ENCODE measurements around the gene MCRIP1. TPM values are rescaled to one million over a fixed set of nuclear protein-coding genes. Genes with fewer than 3 reads are reported as not detected.

The MCRIP1 gene
- total RNA-seq, 2 experiments from 2014 or later: 55.1 to 56.5 TPM

DNA sequence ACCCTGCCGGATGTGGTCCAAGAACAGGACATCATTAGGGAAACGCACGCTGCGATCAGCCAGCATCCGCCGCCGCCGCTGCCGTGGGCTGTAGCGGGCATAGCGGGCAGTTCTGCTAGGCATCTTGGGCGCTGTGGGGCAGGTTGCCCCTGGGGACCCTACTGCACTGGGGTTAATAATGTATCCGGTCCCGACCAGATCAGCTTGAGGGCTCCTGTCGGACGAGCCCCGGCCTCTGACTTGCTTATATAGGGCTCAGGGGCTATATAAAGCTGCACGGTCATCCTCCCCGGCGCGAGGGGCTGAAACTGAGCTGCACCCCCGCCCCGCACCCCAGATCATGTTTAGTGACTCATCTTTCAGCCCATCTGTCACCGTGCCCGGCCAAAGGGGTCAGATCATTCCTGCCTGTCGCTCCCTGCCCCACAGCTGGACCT lies 1.8 kb upstream of the MCRIP1 start, which contains the start of gene PPP1R27:
TSS of gene PPP1R27 (minus strand) at position 220 of the 437 bp plus-strand sequence. CDS start at position 123, 97 bp downstream.
- ChIA-PET CTCF (interaction anchor here (1.2 kb wide), 1 partner anchor 35 kb away, joined by 3 read pairs; no protein-coding TSS in a partner anchor), POLR2A (interaction anchor here (1.6 to 2.5 kb wide), 2 partner anchors 8 to 17 kb away, joined by 8 to 11 read pairs; no protein-coding TSS in a partner anchor)
- peaks cover 3% of the 10 kb centered on the region for H3K36me3 Mint-ChIP-seq (ENCODE audit: low read depth)
- peak within 1 kb of the TSS; percentile 88 for H3K4me3 Mint-ChIP-seq
- peaks cover 20% of the 10 kb centered on the region for H3K4me1 Mint-ChIP-seq (ENCODE audit: low read depth)
- DNase-seq (no peak), ATAC-seq (no peak)
- peak within 1 kb of the TSS; percentile 91 for H3K27ac Mint-ChIP-seq
- intact Hi-C loops (cut with micrococcal nuclease): no loop called here
- H3K27me3 Mint-ChIP-seq: no peaks in the 10 kb centered on the region
- TF ChIP-seq, protein P1, sequence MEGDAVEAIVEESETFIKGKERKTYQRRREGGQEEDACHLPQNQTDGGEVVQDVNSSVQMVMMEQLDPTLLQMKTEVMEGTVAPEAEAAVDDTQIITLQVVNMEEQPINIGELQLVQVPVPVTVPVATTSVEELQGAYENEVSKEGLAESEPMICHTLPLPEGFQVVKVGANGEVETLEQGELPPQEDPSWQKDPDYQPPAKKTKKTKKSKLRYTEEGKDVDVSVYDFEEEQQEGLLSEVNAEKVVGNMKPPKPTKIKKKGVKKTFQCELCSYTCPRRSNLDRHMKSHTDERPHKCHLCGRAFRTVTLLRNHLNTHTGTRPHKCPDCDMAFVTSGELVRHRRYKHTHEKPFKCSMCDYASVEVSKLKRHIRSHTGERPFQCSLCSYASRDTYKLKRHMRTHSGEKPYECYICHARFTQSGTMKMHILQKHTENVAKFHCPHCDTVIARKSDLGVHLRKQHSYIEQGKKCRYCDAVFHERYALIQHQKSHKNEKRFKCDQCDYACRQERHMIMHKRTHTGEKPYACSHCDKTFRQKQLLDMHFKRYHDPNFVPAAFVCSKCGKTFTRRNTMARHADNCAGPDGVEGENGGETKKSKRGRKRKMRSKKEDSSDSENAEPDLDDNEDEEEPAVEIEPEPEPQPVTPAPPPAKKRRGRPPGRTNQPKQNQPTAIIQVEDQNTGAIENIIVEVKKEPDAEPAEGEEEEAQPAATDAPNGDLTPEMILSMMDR (IDR thresholded peaks at IDR 0.05): no peak
- no peaks in the 10 kb centered on the region for H3K9me3 Mint-ChIP-seq

DNA sequence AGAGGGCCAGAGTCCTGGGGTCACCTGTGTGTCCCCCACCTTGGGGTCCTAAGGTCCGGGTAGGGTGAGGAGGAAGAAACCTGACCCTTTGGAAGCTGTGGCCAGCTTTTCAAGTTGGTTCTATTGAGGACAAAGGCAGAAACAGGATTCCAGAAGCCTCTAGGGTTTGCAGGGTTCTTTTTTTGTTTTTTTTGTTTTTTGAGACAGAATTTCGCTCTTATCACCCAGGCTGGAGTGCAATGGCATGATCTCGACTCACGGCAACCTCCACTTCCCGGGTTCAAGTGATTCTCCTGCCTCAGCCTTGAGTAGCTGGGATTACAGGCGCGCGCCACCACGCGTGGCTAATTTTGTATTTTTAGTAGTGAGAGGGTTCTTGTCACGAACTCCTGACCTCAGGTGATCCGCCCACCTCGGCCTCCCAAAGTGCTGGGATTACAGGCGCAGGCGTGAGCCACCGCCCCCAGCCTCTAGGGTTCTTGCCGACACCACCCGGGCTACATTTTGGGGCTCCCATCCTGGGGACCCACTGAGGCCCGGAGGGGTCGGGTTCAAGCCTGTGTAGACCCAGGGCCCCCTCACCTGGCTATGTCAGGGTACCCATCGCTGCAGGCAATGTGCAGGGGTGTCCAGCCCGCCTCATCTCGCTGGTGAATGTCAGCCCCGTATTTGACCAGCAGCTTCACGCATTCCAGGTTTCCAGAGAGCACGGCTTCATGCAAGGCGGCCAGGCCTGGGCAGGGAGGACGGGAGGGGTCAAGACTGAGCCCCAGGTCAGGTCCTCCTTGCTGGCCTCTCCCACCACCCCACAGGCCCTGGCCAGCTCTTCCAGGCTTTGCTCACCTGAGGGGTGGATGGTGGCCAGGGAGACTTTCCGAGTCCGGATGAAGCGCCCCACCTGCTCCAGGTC lies 1.1 kb upstream of the MCRIP1 start:
- ATAC-seq: no peak
- peaks cover 3% of the 10 kb centered on the region for H3K36me3 Mint-ChIP-seq (ENCODE audit: low read depth)

DNA sequence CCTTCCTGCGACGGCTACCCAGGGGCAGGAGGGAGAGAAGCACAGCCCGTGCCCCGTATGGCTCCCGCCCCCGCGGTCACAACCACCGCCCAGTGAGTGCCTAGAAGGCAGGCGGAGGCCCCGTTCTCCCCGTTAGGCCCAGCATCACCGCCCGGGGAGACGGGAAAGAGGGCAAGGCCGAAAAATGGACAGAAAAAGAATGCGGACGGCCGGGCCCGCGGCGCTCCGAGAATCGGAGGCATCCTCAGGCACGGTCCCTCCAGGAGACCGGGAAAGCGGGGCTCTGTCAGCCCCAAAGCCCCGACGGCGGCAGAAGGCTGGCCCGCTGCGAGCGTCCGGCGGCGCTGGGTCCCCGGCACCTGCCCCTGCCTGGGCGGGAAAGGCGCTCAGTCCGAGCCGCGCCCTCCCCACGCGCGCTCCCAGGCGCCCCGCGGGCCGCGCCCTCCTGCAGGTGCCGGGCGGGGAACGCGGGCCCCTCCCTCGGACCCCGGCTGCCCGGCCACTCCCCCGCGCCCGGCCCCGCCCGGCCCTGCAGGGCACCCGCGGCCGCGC lies 407 bp downstream of the MCRIP1 start:
- no peaks in the 10 kb centered on the region for H3K27me3 Mint-ChIP-seq
- CTCF ChIA-PET: no interaction called here

More for the DNA sequence above, 1.1 kb upstream of the MCRIP1 start:
- H3K4me1 Mint-ChIP-seq (ENCODE audit: low read depth): peaks cover 23% of the 10 kb centered on the region
- ChIA-PET POLR2A (interaction anchor here (0.6 to 2.8 kb wide), 12 partner anchors 9 to 464 kb away, joined by 3 to 14 read pairs (median 5); partner anchors contain the start of genes ARHGDIA and MRPL12), CTCF (interaction anchor here (1.0 to 1.2 kb wide), 2 partner anchors 36 to 100 kb away, joined by 3 read pairs; no protein-coding TSS in a partner anchor)
- no peaks in the 10 kb centered on the region for H3K9me3 Mint-ChIP-seq
- H3K4me3 Mint-ChIP-seq: peak overlapping the region; percentile 88
- no peaks in the 10 kb centered on the region for H3K27me3 Mint-ChIP-seq
- H3K27ac Mint-ChIP-seq: peak overlapping the region; percentile 91
- TF ChIP-seq, protein P1 (IDR thresholded peaks at IDR 0.05): no peak
- DNase-seq: no peak
- intact Hi-C loops (cut with micrococcal nuclease): no loop called here

DNA sequence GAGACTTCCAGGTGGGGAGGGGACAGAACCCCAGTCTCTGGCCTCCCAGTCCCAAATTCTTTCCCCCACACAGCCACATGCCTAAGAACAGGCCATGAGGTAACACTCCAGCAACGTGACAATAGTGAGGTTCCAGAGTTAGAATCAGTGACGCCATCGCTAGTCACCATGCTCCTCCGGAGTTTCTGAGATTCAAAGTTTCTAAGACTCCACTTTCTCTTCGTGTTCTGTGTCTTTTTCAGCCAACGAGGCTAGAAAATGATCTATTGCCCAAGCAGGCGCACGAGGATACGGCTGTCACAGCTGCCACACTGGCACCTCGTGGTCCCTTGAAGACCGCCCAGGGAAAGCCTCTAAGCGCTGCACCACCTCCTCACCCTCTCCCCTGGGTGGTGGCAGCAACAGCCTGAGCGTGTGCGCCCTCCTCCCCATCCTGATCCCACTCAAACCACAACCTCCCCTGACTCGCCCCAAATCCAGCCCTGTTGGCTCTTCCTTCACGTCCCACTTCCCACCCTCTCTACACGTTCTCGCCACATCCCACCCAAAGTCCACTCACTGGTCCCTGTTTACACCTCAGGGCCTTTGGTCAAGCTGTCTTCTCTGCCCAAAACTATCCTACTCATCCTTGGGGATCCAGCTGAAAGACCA lies 1.0 kb downstream of the MCRIP1 start:
- Mint-ChIP-seq H3K27ac (peak overlapping the region; percentile 95), H3K9me3 (no peaks in the 10 kb centered on the region), H3K4me1 (ENCODE audit: low read depth) (peaks cover 26% of the 10 kb centered on the region), H3K4me3 (peak overlapping the region; percentile 95), H3K36me3 (ENCODE audit: low read depth) (peaks cover 3% of the 10 kb centered on the region), H3K27me3 (no peaks in the 10 kb centered on the region)
- ATAC-seq (peak; percentile 60), DNase-seq (peak; percentile 79)
- TF ChIP-seq, protein P1 (IDR thresholded peaks at IDR 0.05): no peak
- ChIA-PET POLR2A (interaction anchor here (0.6 to 2.8 kb wide), 7 partner anchors 27 to 1190 kb away, joined by 3 to 14 read pairs (median 3); partner anchors contain the start of gene MRPL12), CTCF (no interaction called here)
- intact Hi-C loops (cut with micrococcal nuclease): no loop called here

More for the DNA sequence above, 407 bp downstream of the MCRIP1 start:
- intact Hi-C loops (cut with micrococcal nuclease): no loop called here
- ATAC-seq (peak; percentile 55), DNase-seq (peak; percentile 79)
- H3K36me3 Mint-ChIP-seq (ENCODE audit: low read depth): peaks cover 3% of the 10 kb centered on the region
- H3K4me1 Mint-ChIP-seq (ENCODE audit: low read depth): peaks cover 26% of the 10 kb centered on the region
- H3K27ac Mint-ChIP-seq: peak overlapping the region; percentile 95
- TF ChIP-seq, protein P1 (IDR thresholded peaks at IDR 0.05): no peak
- POLR2A ChIA-PET: interaction anchor here (0.6 to 2.8 kb wide), 10 partner anchors 8 to 167 kb away, joined by 3 to 14 read pairs (median 5); partner anchors contain the start of genes ARHGDIA and MRPL12
- H3K9me3 Mint-ChIP-seq: no peaks in the 10 kb centered on the region
- peak overlapping the region; percentile 95 for H3K4me3 Mint-ChIP-seq

All from activated CD8-positive, alpha-beta T cell treated with anti-CD3 and anti-CD28 coated beads for 36 hours (primary cell).